HG02852 (cell line): ENCODE results near the gene CLEC2D.
"Not testable (repeated sequence)": the region's sequence is repeated elsewhere in the genome, so short reads cannot be mapped to it uniquely, and the experiment has no call there.

ENCODE experiments used
- ATAC-seq: cut with Tn5 transposase; IDR thresholded peaks from one replicate; pipeline ENCODE4 v1.9.1; 2021; ENCODE audit warnings: mild to moderate bottlenecking, moderate library complexity; ENCODE audit not compliant: unreplicated experiment

CLEC2D gene

DNA sequence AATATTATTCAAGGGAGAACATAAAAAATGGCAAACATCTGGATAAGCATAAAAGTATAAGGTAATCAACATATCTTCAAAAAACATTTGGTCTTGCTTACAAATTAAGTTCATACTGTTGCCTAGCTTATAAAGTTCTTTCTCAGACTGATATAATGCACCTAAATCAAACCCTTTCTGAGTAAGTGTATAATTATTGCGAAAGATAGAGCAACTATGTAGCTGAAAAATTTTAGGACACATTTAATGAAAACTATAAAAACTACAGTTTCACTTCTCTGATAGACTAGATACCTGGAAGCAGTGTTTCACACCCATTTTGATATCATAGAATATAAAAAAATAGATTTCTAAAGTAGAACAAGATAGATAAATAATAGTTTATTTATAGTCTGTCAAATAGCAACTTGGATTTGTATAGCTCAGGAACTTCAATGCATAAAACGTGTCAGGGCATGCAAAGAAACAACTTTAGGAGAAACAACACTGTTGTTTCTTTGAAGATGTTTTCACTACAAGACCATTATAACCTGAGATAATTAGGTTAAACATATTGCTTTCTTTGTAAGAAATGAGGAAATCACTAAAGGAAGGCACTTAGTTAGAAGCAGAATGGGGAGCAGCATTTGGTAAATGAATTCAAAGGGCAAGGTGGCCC is 55.8 kb downstream of the CLEC2D start:
- no peak for ATAC-seq

DNA sequence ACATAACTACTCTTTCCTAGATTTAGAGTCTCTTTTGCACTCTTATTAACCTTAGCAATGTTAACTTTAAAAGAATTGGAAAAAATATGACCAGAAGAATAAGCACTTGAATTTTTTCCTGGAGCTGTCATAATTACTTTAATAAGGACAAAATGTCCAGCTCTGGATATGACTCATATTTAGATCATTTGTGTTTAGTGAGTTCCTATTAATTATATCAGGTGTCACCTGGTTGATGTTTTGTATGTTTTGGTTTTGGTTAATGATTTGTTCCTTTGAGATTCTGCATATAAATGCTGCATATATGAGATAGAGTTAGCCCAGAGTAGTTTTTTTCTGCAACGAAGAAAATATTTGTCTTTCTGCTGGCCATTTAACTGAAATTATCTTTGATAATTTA is 58.3 kb downstream of the CLEC2D start:
- no peak for ATAC-seq

DNA sequence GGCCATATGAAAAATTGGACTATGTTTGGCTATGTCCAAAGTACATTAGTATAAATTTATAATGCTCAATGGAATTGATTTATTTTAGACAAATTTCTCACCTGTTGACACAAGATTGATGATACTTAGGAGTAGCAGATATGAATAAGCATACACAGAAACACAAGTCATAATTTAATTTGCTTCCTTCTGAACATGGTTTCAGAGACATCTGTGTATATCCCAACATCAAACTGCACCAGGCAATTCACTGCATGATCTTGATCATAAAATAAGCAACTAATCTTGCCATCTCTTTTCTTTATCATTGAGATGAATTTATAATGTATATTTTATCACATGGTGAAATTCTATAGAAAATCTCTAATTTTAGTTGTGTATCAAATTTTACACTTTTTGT is 59.6 kb downstream of the CLEC2D start:
- no peak for ATAC-seq

DNA sequence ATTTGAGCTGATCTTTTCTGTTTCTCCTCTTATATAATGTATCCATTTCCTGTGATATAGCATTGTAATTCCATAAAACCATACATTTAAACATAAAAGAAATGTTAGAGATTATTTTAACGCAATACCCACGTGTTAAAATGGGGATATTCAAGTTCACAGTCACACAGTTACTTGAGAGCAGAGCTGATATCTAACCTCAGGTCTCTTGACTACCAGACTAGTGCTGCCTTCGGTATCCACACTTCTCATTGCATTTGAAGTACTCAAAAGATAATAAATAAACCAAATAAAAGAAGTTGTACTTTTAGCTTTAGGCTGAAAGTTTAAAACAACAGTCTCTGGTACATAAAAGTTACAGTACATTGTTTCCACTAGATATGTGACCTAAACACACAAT is 60.5 kb downstream of the CLEC2D start:
- no peak for ATAC-seq

DNA sequence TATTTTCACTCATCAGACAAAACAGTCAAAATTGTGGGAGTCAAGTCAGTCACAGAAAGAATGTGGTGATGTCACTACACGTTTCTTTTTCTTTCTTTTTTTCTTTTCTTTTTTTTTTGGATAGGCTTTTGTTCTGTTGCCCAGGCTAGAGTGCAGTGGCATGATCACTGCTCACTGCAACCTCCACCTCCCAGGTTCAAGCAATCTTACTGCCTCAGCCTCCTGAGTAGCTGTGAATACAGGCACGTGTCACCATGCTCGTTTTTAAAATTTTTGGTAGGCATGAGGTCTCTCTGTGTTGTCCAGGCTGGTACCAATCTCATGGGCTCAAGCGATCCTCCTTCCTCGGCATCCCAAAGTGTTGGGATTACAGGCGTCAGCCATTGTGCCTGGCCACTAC is 61.1 kb downstream of the CLEC2D start:
- no peak for ATAC-seq

DNA sequence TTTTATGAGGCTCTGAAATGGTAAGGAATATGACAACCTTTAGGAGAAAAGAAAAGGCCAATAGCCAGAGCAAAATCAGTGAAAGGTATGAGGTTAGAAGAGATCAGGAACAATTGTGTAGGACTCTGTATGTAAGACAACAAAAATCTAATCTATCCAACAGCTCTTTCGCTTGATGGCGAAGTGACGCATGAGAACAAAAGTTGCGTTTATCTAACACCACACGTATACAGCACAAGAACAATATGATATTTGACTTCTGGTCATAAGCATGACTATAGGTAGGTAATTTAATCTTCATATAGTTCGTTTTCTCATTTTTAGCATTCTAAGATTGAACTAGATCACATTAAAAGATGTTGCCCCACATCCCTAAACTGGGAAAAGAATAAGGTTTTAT is 61.9 kb downstream of the CLEC2D start:
- no peak for ATAC-seq

DNA sequence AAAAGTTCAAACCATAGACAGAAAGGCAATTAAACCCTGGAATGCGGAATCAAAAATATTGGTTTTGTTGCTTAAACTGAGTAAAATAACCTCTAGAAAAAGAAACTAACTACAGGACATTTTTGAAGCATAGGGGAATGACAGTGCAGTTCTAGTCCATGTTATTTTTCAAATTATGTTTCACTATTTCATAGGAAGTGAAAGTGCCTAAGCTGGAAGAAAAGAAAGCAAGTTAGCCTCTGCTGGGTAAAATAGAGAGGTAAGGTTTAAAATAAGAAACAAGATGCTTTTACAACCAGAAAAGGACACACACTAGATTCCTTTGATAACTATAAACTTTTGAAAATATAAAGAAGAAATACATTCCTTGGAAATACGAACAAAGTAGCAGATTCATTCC is 62.3 kb downstream of the CLEC2D start:
- ATAC-seq: no peak

DNA sequence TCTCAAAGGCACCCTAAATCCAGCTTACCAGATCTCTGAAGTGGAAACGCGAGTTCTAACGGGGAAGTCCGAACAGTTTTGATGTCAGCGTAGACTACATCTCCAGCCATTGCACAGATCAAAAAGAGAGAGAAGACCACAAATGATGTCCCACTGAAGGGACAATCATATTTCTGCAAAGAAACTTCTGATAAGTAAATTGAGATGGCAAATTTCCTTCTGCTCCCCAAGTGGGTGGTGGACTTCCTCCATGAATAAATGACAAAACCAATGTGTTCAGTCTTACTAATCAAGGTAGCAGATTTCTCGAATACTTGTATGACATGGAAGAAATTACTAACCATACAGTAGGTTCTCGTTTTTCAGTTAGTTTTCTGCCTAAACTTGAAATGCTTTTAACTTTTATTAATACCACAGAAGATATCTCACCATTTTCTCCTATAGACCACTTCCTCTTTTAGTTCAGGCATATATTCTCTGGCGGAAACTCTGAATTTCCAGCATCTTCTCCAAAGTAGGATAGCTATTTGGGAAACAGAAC is 63.5 kb downstream of the CLEC2D start, which contains the start of gene CLECL1:
CLECL1 (minus strand) TSS at position 177 of the 541 bp plus-strand sequence.
- no peak for ATAC-seq

DNA sequence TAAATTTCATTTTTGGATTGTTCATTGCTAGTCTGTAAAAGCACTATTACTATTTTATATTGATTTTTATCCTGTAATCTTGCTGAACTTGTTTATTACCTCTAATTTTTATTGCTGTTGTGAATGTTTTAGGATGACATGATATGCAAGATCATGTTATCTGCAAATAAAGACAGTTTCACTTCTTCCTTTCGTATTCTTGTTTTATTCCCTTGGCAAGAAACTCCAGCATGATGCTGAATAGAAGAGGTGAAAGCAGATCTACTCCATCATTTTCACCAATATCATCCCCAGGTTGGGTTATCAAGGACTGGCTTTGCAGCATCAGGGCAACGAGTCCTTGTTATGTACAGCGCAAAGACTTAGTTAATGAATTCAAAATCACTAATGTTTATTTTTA is 66.1 kb downstream of the CLEC2D start:
- ATAC-seq: no peak

DNA sequence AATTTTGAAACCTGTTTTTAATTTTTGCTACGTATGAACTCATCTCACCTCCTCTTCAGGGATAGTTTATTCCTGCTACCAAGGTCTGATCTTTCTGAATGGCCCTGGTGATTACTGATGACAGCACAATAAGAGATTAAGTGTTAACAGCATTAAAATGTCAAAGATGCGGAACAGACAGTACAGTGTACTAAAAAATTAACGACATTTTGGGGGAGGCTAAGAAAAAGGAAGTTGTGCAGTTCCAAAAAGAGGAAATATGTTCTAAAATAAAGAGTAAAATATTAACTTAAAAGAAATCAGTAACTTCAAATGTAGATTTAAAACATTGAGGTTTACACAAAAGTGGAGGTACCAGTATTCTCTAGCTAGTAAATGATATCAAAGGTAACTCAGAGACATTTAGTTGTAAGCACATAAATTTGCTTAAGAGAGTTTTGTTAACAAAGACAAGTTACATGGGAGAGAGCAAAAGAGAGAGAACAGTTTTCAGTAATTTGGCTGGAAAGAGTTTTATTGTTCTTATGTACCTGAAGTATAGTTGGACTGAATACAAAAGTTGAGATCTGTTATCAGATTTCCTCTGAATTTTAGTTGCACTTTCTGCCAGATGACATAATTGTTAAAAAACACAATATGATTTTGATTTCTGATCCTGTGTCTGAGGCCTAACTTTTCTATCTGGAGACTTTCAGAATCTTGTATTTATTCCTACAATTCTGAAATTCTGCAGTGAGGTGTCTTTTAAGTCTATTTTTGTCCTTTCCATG is 67.6 kb downstream of the CLEC2D start:
- ATAC-seq: no peak

DNA sequence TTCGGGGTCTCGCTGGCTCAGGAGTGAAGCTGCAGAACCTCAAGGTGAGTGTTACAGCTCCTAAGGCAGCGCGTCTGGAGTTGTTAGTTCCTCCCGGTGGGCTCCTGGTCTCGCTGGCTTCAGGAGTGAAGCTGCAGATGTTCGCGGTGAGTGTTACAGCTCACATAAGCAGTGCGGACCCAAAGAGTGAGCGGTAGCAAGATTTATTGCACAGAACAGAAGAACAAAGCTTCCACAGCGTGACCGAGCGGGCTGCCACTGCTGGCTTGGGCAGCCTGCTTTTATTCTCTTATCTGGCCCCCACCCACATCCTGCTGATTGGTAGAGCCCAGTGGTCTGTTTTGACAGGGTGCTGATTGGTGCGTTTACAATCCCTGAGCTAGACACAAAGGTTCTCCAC is 69.4 kb downstream of the CLEC2D start:
- ATAC-seq: not testable (repeated sequence)

DNA sequence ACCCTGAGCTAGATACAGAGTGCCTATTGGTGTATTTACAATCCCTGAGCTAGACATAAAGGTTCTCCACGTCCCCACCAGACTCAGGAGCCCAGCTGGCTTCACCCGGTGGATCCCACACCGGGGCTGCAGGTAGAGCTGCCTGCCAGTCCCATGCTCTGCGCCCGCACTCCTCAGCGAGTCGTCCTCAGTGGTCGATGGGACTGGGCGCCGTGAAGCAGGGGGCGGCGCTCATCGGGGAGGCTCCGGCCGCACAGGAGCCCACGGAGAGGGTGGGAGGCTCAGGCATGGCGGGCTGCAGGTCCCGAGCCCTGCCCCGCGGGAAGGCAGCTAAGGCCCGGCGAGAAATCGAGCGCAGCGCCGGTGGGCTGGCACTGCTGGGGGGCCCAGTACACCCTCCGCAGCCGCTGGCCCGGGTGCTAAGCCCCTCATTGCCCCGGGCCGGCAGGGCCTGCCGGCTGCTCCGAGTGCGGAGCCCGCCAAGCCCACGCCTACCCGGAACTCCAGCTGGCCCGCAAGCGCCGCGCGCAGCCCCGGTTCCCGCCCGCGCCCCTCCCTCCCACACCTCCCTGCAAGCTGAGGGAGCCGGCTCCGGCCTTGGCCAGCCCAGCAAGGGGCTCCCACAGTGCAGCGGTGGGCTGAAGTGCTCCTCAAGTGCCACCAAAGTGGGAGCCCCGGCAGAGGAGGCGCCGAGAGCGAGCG is 70.0 kb downstream of the CLEC2D start:
- ATAC-seq: not testable (repeated sequence)

DNA sequence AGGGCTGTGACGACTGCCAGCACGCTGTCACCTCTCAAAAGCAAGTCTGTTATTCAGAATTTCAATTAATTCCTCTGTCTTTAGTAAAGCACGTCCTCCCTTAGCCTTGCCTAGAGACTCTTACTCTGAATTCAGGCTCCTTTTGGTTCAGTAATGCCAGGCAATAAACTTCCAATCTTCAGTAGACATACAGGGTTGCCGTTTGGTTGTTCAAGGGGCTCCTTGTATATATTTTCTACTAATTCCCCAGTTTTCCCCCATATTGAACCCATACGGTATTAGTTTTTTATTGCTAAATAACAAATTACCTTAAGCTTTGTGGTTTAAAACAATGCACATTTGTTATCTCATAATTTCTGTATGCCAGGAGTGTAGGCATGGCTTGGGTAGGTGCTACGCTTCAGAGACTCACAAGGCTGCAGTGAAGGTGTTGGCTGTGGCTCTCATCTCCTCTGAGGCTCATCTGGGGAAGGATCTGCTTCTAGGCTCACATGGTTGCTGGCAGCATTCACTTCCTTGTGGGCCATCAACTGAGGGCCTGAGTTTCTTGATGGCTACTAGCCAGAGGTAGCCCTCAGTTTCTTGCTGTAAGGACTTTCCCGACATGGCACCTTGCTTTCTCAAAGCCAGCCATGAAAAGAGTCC is 70.7 kb downstream of the CLEC2D start:
- ATAC-seq: no peak

DNA sequence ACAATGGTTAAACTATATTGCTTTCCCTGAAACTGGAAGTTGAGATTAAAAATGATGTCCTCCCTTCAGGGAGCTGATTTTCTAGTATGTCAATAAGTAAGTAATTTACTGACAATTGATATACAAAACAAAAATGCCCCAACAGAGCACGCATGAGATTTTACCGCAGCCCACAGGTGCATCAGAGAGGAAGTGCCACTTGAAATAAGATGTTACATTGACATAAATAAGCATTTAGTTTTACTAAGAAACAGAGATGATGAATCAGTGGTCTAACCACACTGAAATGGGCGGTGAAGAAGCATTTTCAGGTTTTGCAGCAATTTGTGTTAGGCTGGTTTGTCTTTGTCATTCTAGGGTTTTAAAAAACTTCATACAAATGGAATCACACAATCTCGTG is 72.2 kb downstream of the CLEC2D start:
- ATAC-seq: peak; percentile 83

DNA sequence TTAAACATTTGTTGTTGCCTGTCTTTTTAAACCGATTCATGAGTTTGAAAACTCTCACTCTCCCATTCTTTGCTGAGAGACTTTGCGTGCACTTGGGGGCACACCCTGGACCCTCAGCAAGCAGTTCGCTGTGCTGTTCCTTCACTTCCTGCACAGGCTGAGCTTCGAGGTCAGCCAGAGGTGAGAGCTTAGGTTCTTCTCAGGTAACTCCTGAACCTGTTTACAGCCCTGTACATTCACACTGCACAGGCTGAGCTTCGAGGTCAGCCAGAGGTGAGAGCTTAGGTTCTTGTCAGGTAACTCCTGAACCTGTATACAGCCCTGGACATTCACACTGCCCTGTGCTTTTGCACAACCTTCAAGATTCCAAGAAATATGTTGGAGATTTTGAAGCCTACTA is 73.1 kb downstream of the CLEC2D start:
- no peak for ATAC-seq

DNA sequence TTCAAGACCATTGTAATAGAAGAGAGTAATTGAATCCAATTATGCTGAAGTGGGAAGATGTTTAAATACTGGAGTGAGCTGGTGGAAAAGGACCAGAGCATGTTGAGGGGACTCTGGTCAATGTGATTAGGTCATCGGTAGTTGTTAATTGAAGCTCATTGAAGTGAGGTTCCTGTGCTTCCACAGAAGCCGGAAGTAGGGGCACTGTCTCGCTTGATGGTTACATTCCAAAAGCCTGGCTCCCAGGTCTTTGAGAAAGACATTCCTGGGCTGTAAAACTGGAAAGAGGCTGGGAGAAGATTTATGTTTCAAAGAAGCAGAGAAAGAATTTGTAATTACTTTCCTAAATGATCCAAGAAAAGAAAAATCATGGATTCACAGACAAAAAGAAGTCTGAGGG is 75.7 kb downstream of the CLEC2D start:
- ATAC-seq: no peak
